ENCODE data around the gene UBA6. TPM values are rescaled to one million over a fixed set of nuclear protein-coding genes. Genes with fewer than 3 reads are reported as not detected.

Gene UBA6
- total RNA-seq, 4 donors from 2014 or later, result 15.6 to 198 (median 67.3) TPM

- no peak for TF ChIP-seq CTCF (IDR thresholded peaks at IDR 0.05)
- TF ChIP-seq POLR2A (IDR thresholded peaks at IDR 0.05), result no peak
- Histone ChIP-seq H3K4me3 (no peak overlapping the region), H3K36me3 (no peaks in the 10 kb centered on the region), H3K4me1 (no peaks in the 10 kb centered on the region), H3K9me3 (no peaks in the 10 kb centered on the region), H3K27me3 (no peaks in the 10 kb centered on the region), H3K27ac (no peak overlapping the region)
- intact Hi-C loops (cut with DNase I; ENCODE audit: low total_unique reads), result no loop called here
- DNase-seq, result no peak
These were observed 2.9 kb downstream of the UBA6 start for GRCh38 chr4:67697860-67698687.

DNA sequence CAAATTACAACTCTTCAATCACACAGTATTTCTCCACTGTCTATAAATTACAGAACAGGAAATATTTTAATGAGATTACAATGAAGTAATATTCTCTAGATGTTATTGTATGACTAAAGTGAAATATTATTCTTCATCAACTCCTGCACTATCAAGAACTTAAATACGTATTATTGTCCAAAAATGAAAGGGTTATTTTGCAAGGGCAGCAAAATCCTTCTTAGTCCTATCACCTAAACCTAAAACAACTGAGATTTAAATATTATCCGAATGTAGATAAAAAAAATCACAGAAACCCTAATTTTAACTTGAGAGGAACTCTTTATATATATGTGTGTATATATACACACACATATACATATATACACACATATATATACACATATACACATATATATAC, 4.9 kb downstream of the UBA6 start:
- Histone ChIP-seq H3K4me3 (no peak overlapping the region), H3K9me3 (no peaks in the 10 kb centered on the region), H3K4me1 (no peaks in the 10 kb centered on the region), H3K27me3 (no peaks in the 10 kb centered on the region), H3K36me3 (no peaks in the 10 kb centered on the region), H3K27ac (no peak overlapping the region)
- DNase-seq, result no peak
- TF ChIP-seq CTCF (IDR thresholded peaks at IDR 0.05) (no peak), POLR2A (IDR thresholded peaks at IDR 0.05) (no peak)
- intact Hi-C loops (cut with DNase I; ENCODE audit: low total_unique reads), result no loop called here

GRCh38 chr4:67694662-67695061, 6.3 kb downstream of the UBA6 start:
- no peak for DNase-seq
- no peak overlapping the region for H3K4me3 ChIP-seq
- intact Hi-C loops (cut with DNase I; ENCODE audit: low total_unique reads), result no loop called here
- no peaks in the 10 kb centered on the region for H3K9me3 ChIP-seq
- no peak overlapping the region for H3K27ac ChIP-seq
- no peaks in the 10 kb centered on the region for H3K27me3 ChIP-seq
- H3K36me3 ChIP-seq, result no peaks in the 10 kb centered on the region
- H3K4me1 ChIP-seq, result no peaks in the 10 kb centered on the region
- TF ChIP-seq POLR2A (IDR thresholded peaks at IDR 0.05), result no peak
- TF ChIP-seq CTCF (IDR thresholded peaks at IDR 0.05), result no peak

DNA sequence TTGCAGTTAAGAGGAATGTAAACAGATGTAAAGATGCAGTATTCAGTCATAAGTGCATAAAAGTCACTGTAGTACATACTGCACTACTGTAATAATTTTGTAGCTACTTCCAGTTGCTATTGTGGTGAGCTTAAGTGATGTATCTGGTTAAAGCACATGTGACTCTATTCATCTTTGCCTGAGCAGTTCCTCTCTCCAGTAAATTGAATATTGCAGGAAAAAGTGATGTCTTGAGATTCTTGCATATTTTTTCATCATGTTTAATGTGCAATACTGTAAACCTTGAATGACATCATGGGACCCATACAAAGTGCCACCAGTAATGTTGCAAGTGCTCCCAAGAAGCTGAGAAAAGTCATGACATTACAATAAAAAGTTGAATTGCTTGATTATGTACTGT, 9.6 kb downstream of the UBA6 start:
- Histone ChIP-seq H3K4me3 (no peak overlapping the region), H3K36me3 (no peaks in the 10 kb centered on the region), H3K4me1 (no peaks in the 10 kb centered on the region), H3K27me3 (no peaks in the 10 kb centered on the region), H3K9me3 (no peaks in the 10 kb centered on the region), H3K27ac (no peak overlapping the region)
- no peak for TF ChIP-seq POLR2A (IDR thresholded peaks at IDR 0.05)
- no peak for TF ChIP-seq CTCF (IDR thresholded peaks at IDR 0.05)
- intact Hi-C loops (cut with DNase I; ENCODE audit: low total_unique reads), result no loop called here
- no peak for DNase-seq

DNA sequence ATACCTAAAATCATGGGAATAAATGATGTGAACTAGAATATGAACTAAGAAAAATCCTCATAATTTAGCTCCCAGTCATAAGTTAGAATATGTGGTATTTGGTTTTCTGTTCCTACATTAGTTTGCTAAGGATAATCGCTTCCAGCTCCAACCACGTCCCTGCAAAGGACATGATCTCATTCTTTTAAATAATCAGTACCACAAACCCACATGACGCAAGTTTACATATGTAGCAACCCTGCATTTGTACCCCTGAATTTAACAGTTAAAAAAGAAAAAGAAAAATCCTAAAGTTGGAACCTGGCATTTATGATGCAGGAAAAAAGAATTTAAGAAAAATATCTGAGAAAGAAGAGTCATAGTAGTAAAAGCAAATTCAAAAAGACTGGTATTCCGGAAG, 13.3 kb downstream of the UBA6 start:
- Histone ChIP-seq H3K4me3 (no peak overlapping the region), H3K27ac (no peak overlapping the region), H3K27me3 (no peaks in the 10 kb centered on the region), H3K4me1 (no peaks in the 10 kb centered on the region), H3K36me3 (no peaks in the 10 kb centered on the region), H3K9me3 (no peaks in the 10 kb centered on the region)
- no peak for TF ChIP-seq POLR2A (IDR thresholded peaks at IDR 0.05)
- no peak for TF ChIP-seq CTCF (IDR thresholded peaks at IDR 0.05)
- no peak for DNase-seq
- intact Hi-C loops (cut with DNase I; ENCODE audit: low total_unique reads), result no loop called here

All from uterus (tissue), 4 donors.